Heart left ventricle (tissue), 16 donors: ENCODE measurements around the gene THPO. TPM values are rescaled to one million over a fixed set of nuclear protein-coding genes. Genes with fewer than 3 reads are reported as not detected.

Source experiments
- ATAC-seq, 4 donors: fragments of 200-7000 bp; cut with Tn5 transposase; one replicate each; pipeline ENCODE4 v1.9.1; 2020 to 2022; ENCODE audit warnings: moderate library complexity in 4 of 4, mild to moderate bottlenecking in 3 of 4, moderate number of reproducible peaks in 1 of 4
- DNase-seq, 5 donors: peaks; one replicate each; pipeline ENCODE4 v3.0.0-alpha.2; 2020
- H3K27ac ChIP-seq, 12 donors: fragments of 200-600 bp; sonication (generic) in 4 of 12; one replicate each; pipeline versions ENCODE4 v1.5.0 to v1.8.0; 2016 to 2022; ENCODE audit warnings: mild to moderate bottlenecking in 2 of 12
- H3K27me3 ChIP-seq, 9 donors: fragments of 200-600 bp; sonication (generic) in 2 of 9; one replicate each; pipeline versions ENCODE4 v1.5.1 to v1.8.0; 2016 to 2022; ENCODE audit warnings: mild to moderate bottlenecking in 3 of 9
- H3K36me3 ChIP-seq, 9 donors: fragments of 200-600 bp; sonication (generic) in 2 of 9; one replicate each; pipeline versions ENCODE4 v1.5.0 to v1.8.0; 2018 to 2022; ENCODE audit warnings: mild to moderate bottlenecking in 2 of 9
- H3K4me1 ChIP-seq, 12 donors: fragments of 200-600 bp; sonication (generic) in 4 of 12; one replicate each; pipeline versions ENCODE4 v1.5.0 to v1.8.0; 2016 to 2022; ENCODE audit warnings: mild to moderate bottlenecking in 3 of 12
- H3K4me3 ChIP-seq, 12 donors: fragments of 200-600 bp; sonication (generic) in 4 of 12; one replicate each; pipeline versions ENCODE4 v1.5.0 to v1.8.0; 2017 to 2022; ENCODE audit warnings: mild to moderate bottlenecking in 9 of 12, moderate library complexity in 4 of 12
- H3K9me3 ChIP-seq, 12 donors: fragments of 200-600 bp; sonication (generic) in 4 of 12; one replicate each; pipeline versions ENCODE4 v1.5.0 to v1.8.0; 2016 to 2022; ENCODE audit warnings: mild to moderate bottlenecking in 1 of 12
- CTCF ChIP-seq, 12 donors: fragments of 200-600 bp; sonication (generic) in 4 of 12; IDR thresholded peaks; one replicate each; pipeline versions ENCODE4 v1.5.0 to v1.8.0; 2018 to 2022; ENCODE audit warnings: antibody characterized with exemption in 12 of 12, mild to moderate bottlenecking in 5 of 12
- POLR2A ChIP-seq, 2 donors: fragments of 450-650 bp; IDR thresholded peaks; one replicate each; pipeline ENCODE4 v1.6.1; 2017; ENCODE audit warnings: antibody characterized with exemption in 2 of 2, mild to moderate bottlenecking in 2 of 2, moderate library complexity in 2 of 2
- WGBS, 4 donors: extraction: QIAGEN DNeasy Blood & Tissue Kit in 2 of 4; methylation state at CpG; one replicate each; pipeline versions ENCODE4 v1.1.5 to v1.1.7; 2013 to 2018; 5-methylcytosine and 5-hydroxymethylcytosine counted together
- intact Hi-C, 10 donors: fragments of 100-400 bp; cut with DNase I; formaldehyde crosslinking; loops; one replicate each; pipeline versions ENCODE4 v1.11.1 to v1.14.2; 2022
- polyA plus RNA-seq, 2 donors: library from polyadenylated mRNA; stranded (reverse); fragments of 200-250 nt; gene quantifications; one replicate each; pipeline ENCODE4 v1.2.3, GENCODE V29; 2013
- total RNA-seq, 9 donors: library from RNA; depleted of rRNA in 2 of 9; stranded (reverse); fragments of >200 nt in 2 of 9; fragmentation: NEBNext Ultra II Directional in 3 of 9; extraction: Animal tissue kit (Norgen Biotek cat#: 25700) in 3 of 9; gene quantifications; one replicate each; pipeline versions ENCODE4 v1.1.0 to v1.2.4, GENCODE V29; 2016 to 2023
- donor health status: ischemic (EF 13 %, LVEDD 7.1; RV severe dilation, severe dysfunction).
- donor health status: healthy with polysubstance abuse.
- donor health status: DM: no; HTN: yes; CAD: no.
- donor health status: DM: no; HTN: no; CAD: no.
- donor health status: ischemic (EF 25% LVEDD 6.9; RV normal size, moderate dysfunction).
- donor health status: ischemic (EF 25% LVEDD 5.7; RV mildly dilated, moderate dysfunction).
- donor health status: healthy.
- donor health status: DM: yes; HTN: yes; CAD: no.
- donor health status: ischemic (EF 35%, LVEDD 5.7; RV mildly dilated, moderate dysfunction).
- donor health status: nonischemic (EF 11% LVEDD 7.7; RV severe dilation, severe dysfunction).
- donor health status: DM: yes; HTN: yes; CAD: no.
- donor health status: PGD.
- donor health status: ischemic (EF 29% LVEDD 5.4; RV normal size, mild dysfunction).
- donor health status: nonischemic (EF 23%, LVEDD 6.1; RV moderate dilation, normal function).

THPO gene
- total and polyA plus RNA-seq, 11 donors = 0.12 to 0.68 (median 0.28) TPM; not detected in 5

- Histone ChIP-seq H3K4me1 (peaks cover 11 to 48% (median 34%) of the 10 kb centered on the region in 12 donors), H3K36me3 (peaks cover 0 to 44% (median 40%) of the 10 kb centered on the region in 9 donors), H3K4me3 (peak overlapping the region in 11 of 12 donors; percentile 10 to 95 (median 81)), H3K27ac (peak overlapping the region; percentile 75 to 100 (median 96)), H3K27me3 (no peaks in the 10 kb centered on the region), H3K9me3 (no peaks in the 10 kb centered on the region)
- TF ChIP-seq CTCF (IDR thresholded peaks at IDR 0.05) = peak in 8 of 12 donors; percentile 6 to 44 (median 26)
- peak in 1 of 2 donors; percentile 44 for TF ChIP-seq POLR2A (IDR thresholded peaks at IDR 0.05)
- intact Hi-C loops = no loop called here
- ATAC-seq (peak; percentile 10 to 63 (median 48)), DNase-seq (peak; percentile 88 to 92 (median 91))
- WGBS, 4 donors = 14 to 40% (median 21%) methylated on average over 10 to 37 of the region's 37 CpGs
These were observed 39.5 kb downstream of the THPO start for GRCh38 chr3:184338511-184338945.

GRCh38 chr3:184337981-184338380 is 40.0 kb downstream of the THPO start:
- H3K4me1 ChIP-seq = peaks cover 11 to 48% (median 34%) of the 10 kb centered on the region in 12 donors
- WGBS, 4 donors = 48 to 63% (median 55%) methylated on average over 7 of the region's 7 CpGs
- H3K27me3 ChIP-seq = no peaks in the 10 kb centered on the region
- TF ChIP-seq CTCF (IDR thresholded peaks at IDR 0.05) (no peak), POLR2A (IDR thresholded peaks at IDR 0.05) (no peak)
- ATAC-seq (no peak), DNase-seq (no peak)
- peak overlapping the region; percentile 75 to 100 (median 96) for H3K27ac ChIP-seq
- intact Hi-C loops = loop anchor here in 4 of 10 donors (2.0 kb wide), 2 partner anchors 23 to 39 kb away; partner anchors contain the start of genes EIF4G1 (in 3 of the 4) and PSMD2 (in 1 of the 4)
- H3K9me3 ChIP-seq = no peaks in the 10 kb centered on the region
- H3K36me3 ChIP-seq = peaks cover 0 to 44% (median 40%) of the 10 kb centered on the region in 9 donors
- peak overlapping the region in 11 of 12 donors; percentile 10 to 95 (median 81) for H3K4me3 ChIP-seq

GRCh38 chr3:184337399-184337714 is 40.6 kb downstream of the THPO start, which contains the start of gene FAM131A:
FAM131A (plus strand) TSS chr3:184337600; CDS start chr3:184337631, 31 bp downstream.
- Histone ChIP-seq H3K4me3 (peak within 1 kb of the TSS; percentile 66 to 95 (median 86)), H3K27me3 (no peaks in the 10 kb centered on the region), H3K4me1 (peaks cover 11 to 52% (median 34%) of the 10 kb centered on the region in 12 donors), H3K27ac (peak within 1 kb of the TSS; percentile 75 to 100 (median 96)), H3K36me3 (peaks cover 0 to 44% (median 40%) of the 10 kb centered on the region in 9 donors), H3K9me3 (no peaks in the 10 kb centered on the region)
- DNase-seq (peak in 4 of 5 donors; percentile 69 to 83 (median 75)), ATAC-seq (peak; percentile 51 to 70 (median 68))
- TF ChIP-seq POLR2A (IDR thresholded peaks at IDR 0.05) (no peak), CTCF (IDR thresholded peaks at IDR 0.05) (no peak)
- intact Hi-C loops = loop anchor here in 4 of 10 donors (2.0 kb wide), 2 partner anchors 23 to 39 kb away; partner anchors contain the start of genes EIF4G1 (in 3 of the 4) and PSMD2 (in 1 of the 4)
- 13 to 31% (median 22%) methylated on average over 6 of the region's 6 CpGs for WGBS, 4 donors
